M059J (cell line): ENCODE data around the gene FUBP3. TPM values are rescaled to one million over a fixed set of nuclear protein-coding genes. Genes with fewer than 3 reads are reported as not detected.
A peak's percentile ranks its signal among the peaks of the same experiment; 100 is the strongest.

ENCODE experiments used
- DNase-seq: peaks from one replicate; pipeline ENCODE4 v3.0.0-alpha.2; 2012; ENCODE audit warnings: low read depth
- total RNA-seq: library from RNA; depleted of rRNA; stranded (reverse); fragments of >200 nt; shearing (Covaris generic); gene quantifications from 2 replicates; pipeline ENCODE4 v1.2.3, GENCODE V29; 2014; rRNA removed

FUBP3 gene
- 32.5 and 49.2 TPM in 2 replicates for total RNA-seq

GRCh38 chr9:130578865-130579737, at the start of gene FUBP3:
FUBP3 (plus strand) TSS chr9:130579577; CDS start chr9:130579681, 104 bp downstream.
- DNase-seq: peak; percentile 97

- no peak for DNase-seq
Observed at GRCh38 chr9:130530938-130531337, 48.4 kb upstream of the FUBP3 start.

GRCh38 chr9:130531670-130532069, 47.7 kb upstream of the FUBP3 start:
- DNase-seq: no peak

- DNase-seq: no peak
Observed at GRCh38 chr9:130532426-130533080, 46.8 kb upstream of the FUBP3 start.

- DNase-seq: peak; percentile 57
Observed at GRCh38 chr9:130535818-130536521, 43.4 kb upstream of the FUBP3 start.

GRCh38 chr9:130536701-130537107, 42.7 kb upstream of the FUBP3 start:
- DNase-seq: no peak

- DNase-seq: peak; percentile 42
Observed at GRCh38 chr9:130537346-130538050, 41.9 kb upstream of the FUBP3 start.

- DNase-seq: peak; percentile 88
Observed at GRCh38 chr9:130539420-130540223, 39.8 kb upstream of the FUBP3 start.

- DNase-seq: peak; percentile 48
Observed at GRCh38 chr9:130541533-130541932, 37.8 kb upstream of the FUBP3 start.

GRCh38 chr9:130542038-130542437, 37.3 kb upstream of the FUBP3 start:
- DNase-seq: no peak

- peak; percentile 64 for DNase-seq
Observed at GRCh38 chr9:130542457-130543228, 36.7 kb upstream of the FUBP3 start.

- no peak for DNase-seq
Observed at GRCh38 chr9:130543368-130543767, 36.0 kb upstream of the FUBP3 start.

GRCh38 chr9:130543859-130544258, 35.5 kb upstream of the FUBP3 start:
- no peak for DNase-seq

GRCh38 chr9:130544364-130544763, 35.0 kb upstream of the FUBP3 start:
- DNase-seq: no peak

GRCh38 chr9:130548103-130548502, 31.3 kb upstream of the FUBP3 start:
- DNase-seq: no peak

GRCh38 chr9:130549093-130549735, 30.2 kb upstream of the FUBP3 start:
- DNase-seq: peak; percentile 41

GRCh38 chr9:130554606-130555005, 24.8 kb upstream of the FUBP3 start:
- no peak for DNase-seq

- DNase-seq: no peak
Observed at GRCh38 chr9:130555061-130555460, 24.3 kb upstream of the FUBP3 start.

- DNase-seq: peak; percentile 81
Observed at GRCh38 chr9:130555968-130556367, 23.4 kb upstream of the FUBP3 start.
